GM12878 (cell line): Measurements from ENCODE around the gene ENDOV. TPM values are rescaled to one million over a fixed set of nuclear protein-coding genes. Genes with fewer than 3 reads are reported as not detected.

ENCODE experiments used
- ATAC-seq: fragments of 200-7000 bp; cut with Tn5 transposase; 3 replicates; pipeline ENCODE4 v1.9.1; 2020; ENCODE audit warnings: mild to moderate bottlenecking, moderate library complexity
- BruUV-seq: library from RNA; stranded (reverse); fragments of 400-500 nt; replicated peaks from 2 replicates; lab custom pipeline; 2021; lab: Mats Ljungman, UMichigan
- CTCF ChIA-PET: fragments of 300-600 bp; sonication (Branson Sonifier 250); formaldehyde crosslinking; extraction: SDS; loops from one replicate; lab custom pipeline; 2021; ENCODE audit warnings: inconsistent platforms; lab: Yijun Ruan, JAX
- POLR2A ChIA-PET: fragments of 350-600 bp; formaldehyde crosslinking; extraction: SDS; loops from one replicate; lab custom pipeline; 2021; ENCODE audit warnings: inconsistent platforms; lab: Charles Lee
- RAD21 ChIA-PET: fragments of 300-600 bp; sonication (Branson Sonifier 250); formaldehyde crosslinking; loops from one replicate; lab custom pipeline; 2023; ENCODE audit warnings: antibody characterized with exemption; ENCODE audit not compliant: unreplicated experiment; lab: Charles Lee
- SMC1A ChIA-PET: fragments of 300-600 bp; sonication (Branson Sonifier 250); formaldehyde crosslinking; loops from one replicate; lab custom pipeline; 2023; ENCODE audit not compliant: unreplicated experiment, uncharacterized antibody; lab: Charles Lee
- DNase-seq: peaks from one replicate; pipeline ENCODE4 v3.0.0-alpha.2; 2011; ENCODE audit warnings: low read depth, low spot score
- FAIRE-seq: peaks from 3 replicates; lab custom pipeline; 2011; peaks lifted over from hg19 to GRCh38; lab: Jason Lieb, UNC
- H2AFZ ChIP-seq: 2 replicates; pipeline ENCODE4 v1.6.0; 2011; ENCODE audit warnings: low read depth, low read length, control low read depth; ENCODE audit not compliant: control insufficient read depth
- H3K27ac ChIP-seq: 2 replicates; pipeline ENCODE4 v1.5.1; 2011; ENCODE audit warnings: control low read depth; ENCODE audit not compliant: control insufficient read depth, insufficient read depth
- H3K27me3 ChIP-seq, 2 experiments: replicated peaks in 1 of 2; 2 replicates each; pipeline versions ENCODE4 v1.6.0 to v1.6.1; 2011; ENCODE audit warnings: low read length in 1 of 2; ENCODE audit not compliant: control insufficient read depth in 2 of 2, insufficient read depth in 2 of 2
- H3K36me3 ChIP-seq, 2 experiments: 2 replicates each; pipeline ENCODE4 v1.5.1; 2011; ENCODE audit warnings: low read length in 1 of 2; ENCODE audit not compliant: control insufficient read depth in 2 of 2, insufficient read depth in 2 of 2
- H3K4me1 ChIP-seq: 2 replicates; pipeline ENCODE4 v1.6.1; 2011; ENCODE audit warnings: mild to moderate bottlenecking, low read length, moderate library complexity, mixed read lengths; ENCODE audit not compliant: control insufficient read depth, insufficient read depth
- H3K4me2 ChIP-seq: 2 replicates; pipeline ENCODE4 v1.6.0; 2011; ENCODE audit warnings: control low read depth; ENCODE audit not compliant: control insufficient read depth, insufficient read depth
- H3K4me3 ChIP-seq: fragments of 200-600 bp; sonication (generic); 2 replicates; pipeline ENCODE4 v1.5.1; 2016
- H3K79me2 ChIP-seq: 2 replicates; pipeline ENCODE4 v1.6.0; 2011; ENCODE audit warnings: low read length; ENCODE audit not compliant: control insufficient read depth, insufficient read depth
- H3K9ac ChIP-seq: 2 replicates; pipeline ENCODE4 v1.8.0; 2011; ENCODE audit warnings: low read length, control low read depth, mixed read lengths; ENCODE audit not compliant: control insufficient read depth, insufficient read depth
- H3K9me3 ChIP-seq: replicated peaks from 3 replicates; pipeline ENCODE4 v1.5.1; 2011; ENCODE audit warnings: mild to moderate bottlenecking, low read length; ENCODE audit not compliant: control insufficient read depth, insufficient read depth
- H4K20me1 ChIP-seq: 2 replicates; pipeline ENCODE4 v1.6.0; 2011; ENCODE audit not compliant: control insufficient read depth, insufficient read depth
- ASH2L ChIP-seq: fragments of 300-600, 200-600 bp; sonication (generic); IDR thresholded peaks from 2 replicates; pipeline ENCODE4 v1.6.1; 2017; ENCODE audit warnings: low read depth, mild to moderate bottlenecking, borderline replicate concordance
- CBX5 ChIP-seq: sonication (generic); IDR thresholded peaks from 2 replicates; pipeline ENCODE4 v1.6.1; 2016; ENCODE audit warnings: low read depth, moderate library complexity, mild to moderate bottlenecking, inconsistent platforms
- GATAD2B ChIP-seq: fragments of 450-650 bp; conservative IDR thresholded peaks from 2 replicates; pipeline ENCODE4 v1.6.1; 2017; ENCODE audit warnings: low read depth, mild to moderate bottlenecking, moderate library complexity
- NFIC ChIP-seq: IDR thresholded peaks from 2 replicates; pipeline ENCODE4 v1.6.1; 2012; ENCODE audit warnings: low read depth, mild to moderate bottlenecking, inconsistent platforms, low read length, moderate library complexity
- POLR2AphosphoS2 ChIP-seq: IDR thresholded peaks from 2 replicates; pipeline ENCODE4 v1.6.1; 2011; ENCODE audit warnings: low read depth, mild to moderate bottlenecking, low read length, improper control_type of control experiment, moderate library complexity
- RBBP5 ChIP-seq: fragments of 200-600 bp; sonication (generic); conservative IDR thresholded peaks from 2 replicates; pipeline ENCODE4 v1.6.1; 2016
- STAT1 ChIP-seq: fragments of 450-650 bp; conservative IDR thresholded peaks from 2 replicates; pipeline ENCODE4 v1.6.1; 2014; ENCODE audit warnings: antibody characterized with exemption, mild to moderate bottlenecking
- SUZ12 ChIP-seq: fragments of 200-600 bp; sonication (generic); IDR thresholded peaks from one replicate; pipeline ENCODE4 v1.6.1; 2018; ENCODE audit warnings: antibody characterized with exemption, mild to moderate bottlenecking; ENCODE audit not compliant: unreplicated experiment
- TAF1 ChIP-seq: IDR thresholded peaks from 2 replicates; pipeline ENCODE4 v1.6.1; 2011; ENCODE audit warnings: mild to moderate bottlenecking, low read depth, low read length, borderline replicate concordance
- ZNF207 ChIP-seq: fragments of 450-650 bp; IDR thresholded peaks from 2 replicates; pipeline ENCODE4 v1.6.1; 2014; ENCODE audit warnings: antibody characterized with exemption, mild to moderate bottlenecking, borderline replicate concordance
- ZSCAN29 ChIP-seq: fragments of 450-650 bp; IDR thresholded peaks from 2 replicates; pipeline ENCODE4 v1.6.1; 2017; ENCODE audit warnings: mild to moderate bottlenecking, moderate library complexity
- ZZZ3 ChIP-seq: IDR thresholded peaks from 2 replicates; pipeline ENCODE4 v1.6.1; 2011; ENCODE audit warnings: low read depth; ENCODE audit not compliant: control insufficient read depth, insufficient read length
- WGBS: methylation state at CpG from one replicate; pipeline ENCODE4 v1.1.6; 2016; ENCODE audit warnings: low lambda C conversion rate; ENCODE audit not compliant: insufficient replicate concordance, insufficient coverage; ENCODE audit errors: missing lambda C conversion rate; 5-methylcytosine and 5-hydroxymethylcytosine counted together
- in situ Hi-C: fragments of 300-500 bp; cut with MboI; formaldehyde crosslinking; loops from 9 replicates; pipeline ENCODE4 v1.14.3; 2018; ENCODE audit warnings: mixed read lengths
- intact Hi-C: fragments of 100-400 bp; cut with micrococcal nuclease; formaldehyde crosslinking; loops from one replicate; pipeline ENCODE4 v1.14.2; 2022; ENCODE audit not compliant: unreplicated experiment
- polyA plus RNA-seq, 11 experiments: library from polyadenylated mRNA; depleted of rRNA in 4 of 11; unstranded in 6 of 11; stranded (reverse) in 5 of 11; fragments of >200 nt; fragmentation: Nextera tagmentation in 4 of 11; fragmentation: Illumina TruSeq in 1 of 11; extraction: Ambion mirVana in 4 of 11; extraction: Trizol in 1 of 11; gene quantifications; 1 replicate in 1 of 11; 2 replicates in 10 of 11; pipeline versions ENCODE4 v1.2.1 to v1.2.3, GENCODE V29; 2011 to 2016; ENCODE audit warnings: inconsistent platforms in 2 of 11, missing spikeins in 2 of 11, low read depth in 1 of 11
- total RNA-seq, 4 experiments: library from RNA; depleted of rRNA in 3 of 4; stranded (reverse); fragments of >200 nt in 3 of 4; fragmentation: Illumina TruSeq in 1 of 4; extraction: Trizol in 1 of 4; gene quantifications; 2 replicates each; pipeline versions ENCODE4 v1.2.1 to v1.2.3, GENCODE V29; 2013 to 2021
- TF ChIP-seq, protein P1 (sequence below): IDR thresholded peaks from 2 replicates; pipeline ENCODE4 v1.6.1; 2011; ENCODE audit warnings: low read depth, low read length, improper control_type of control experiment, borderline replicate concordance
- TF ChIP-seq, protein P2 (sequence below): IDR thresholded peaks from 2 replicates; pipeline ENCODE4 v1.6.1; 2011; ENCODE audit warnings: mild to moderate bottlenecking, low read depth, low read length, moderate library complexity; ENCODE audit not compliant: insufficient replicate concordance
- TF ChIP-seq, protein P3 (sequence below): IDR thresholded peaks from 2 replicates; pipeline ENCODE4 v1.6.1; 2012; ENCODE audit warnings: low read length, inconsistent platforms
- TF ChIP-seq, protein P4 (sequence below): IDR thresholded peaks from 2 replicates; pipeline ENCODE4 v1.6.1; 2012; ENCODE audit warnings: low read depth, low read length, improper control_type of control experiment

ENDOV gene
- total and polyA plus RNA-seq, 10 of the 15 experiments (the other 5 are each of a cell fraction or from before 2014, with no cell fraction given): 0.63 to 11.9 (median 8.1) TPM

DNA sequence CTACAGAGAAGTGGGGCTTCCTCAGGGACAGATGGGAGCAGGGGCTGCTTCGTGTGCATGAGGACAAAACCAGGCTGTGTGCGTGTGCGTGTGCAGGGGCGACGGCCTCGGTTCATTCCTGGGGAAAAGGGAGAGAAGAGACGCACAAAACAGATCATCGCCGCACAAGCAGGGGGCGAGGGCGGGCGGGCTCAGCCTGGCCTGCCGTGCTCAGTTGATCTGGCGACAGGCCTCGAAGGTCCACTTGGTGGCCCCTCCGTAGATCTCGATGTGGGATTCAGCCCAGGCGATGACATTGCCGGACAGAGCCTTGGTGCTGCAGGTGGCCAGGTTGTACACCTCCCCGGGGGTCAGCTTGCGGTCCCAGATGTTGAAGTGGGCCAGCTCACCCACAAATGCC lies 55.6 kb downstream of the ENDOV start:
- H4K20me1 ChIP-seq: no peaks in the 10 kb centered on the region
- no peak overlapping the region for H3K27ac ChIP-seq
- no peak overlapping the region for H2AFZ ChIP-seq
- intact Hi-C loops (no loop called here), in situ Hi-C loops (no loop called here)
- no peaks in the 10 kb centered on the region for H3K36me3 ChIP-seq
- H3K79me2 ChIP-seq: no peaks in the 10 kb centered on the region
- no peak overlapping the region for H3K9ac ChIP-seq
- no peaks in the 10 kb centered on the region for H3K9me3 ChIP-seq
- no TSS peak for BruUV-seq
- ATAC-seq (no peak), FAIRE-seq (no peak), DNase-seq (no peak)
- ChIA-PET CTCF (no interaction called here), RAD21 (no interaction called here), POLR2A (no interaction called here), SMC1A (no interaction called here)
- H3K27me3 ChIP-seq: peaks cover 15 to 19% of the 10 kb centered on the region in 2 experiments; a peak in 3 of 4 replicates
- no peak overlapping the region for H3K4me2 ChIP-seq
- H3K4me1 ChIP-seq: no peaks in the 10 kb centered on the region
- WGBS: 59% methylated on average over 20 of the region's 21 CpGs
- no peak overlapping the region for H3K4me3 ChIP-seq
- TF ChIP-seq SUZ12 (no peak), NFIC (no peak), ZNF207 (no peak), ASH2L (no peak), POLR2AphosphoS2 (no peak), ZZZ3 (no peak), STAT1 (no peak), GATAD2B (no peak), ZSCAN29 (no peak), CBX5 (no peak), TAF1 (no peak), RBBP5 (no peak)
- TF ChIP-seq, protein P1, sequence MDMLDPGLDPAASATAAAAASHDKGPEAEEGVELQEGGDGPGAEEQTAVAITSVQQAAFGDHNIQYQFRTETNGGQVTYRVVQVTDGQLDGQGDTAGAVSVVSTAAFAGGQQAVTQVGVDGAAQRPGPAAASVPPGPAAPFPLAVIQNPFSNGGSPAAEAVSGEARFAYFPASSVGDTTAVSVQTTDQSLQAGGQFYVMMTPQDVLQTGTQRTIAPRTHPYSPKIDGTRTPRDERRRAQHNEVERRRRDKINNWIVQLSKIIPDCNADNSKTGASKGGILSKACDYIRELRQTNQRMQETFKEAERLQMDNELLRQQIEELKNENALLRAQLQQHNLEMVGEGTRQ: no peak
- TF ChIP-seq, protein P2, sequence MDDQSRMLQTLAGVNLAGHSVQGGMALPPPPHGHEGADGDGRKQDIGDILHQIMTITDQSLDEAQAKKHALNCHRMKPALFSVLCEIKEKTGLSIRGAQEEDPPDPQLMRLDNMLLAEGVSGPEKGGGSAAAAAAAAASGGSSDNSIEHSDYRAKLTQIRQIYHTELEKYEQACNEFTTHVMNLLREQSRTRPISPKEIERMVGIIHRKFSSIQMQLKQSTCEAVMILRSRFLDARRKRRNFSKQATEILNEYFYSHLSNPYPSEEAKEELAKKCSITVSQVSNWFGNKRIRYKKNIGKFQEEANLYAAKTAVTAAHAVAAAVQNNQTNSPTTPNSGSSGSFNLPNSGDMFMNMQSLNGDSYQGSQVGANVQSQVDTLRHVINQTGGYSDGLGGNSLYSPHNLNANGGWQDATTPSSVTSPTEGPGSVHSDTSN: no peak
- TF ChIP-seq, protein P3, sequence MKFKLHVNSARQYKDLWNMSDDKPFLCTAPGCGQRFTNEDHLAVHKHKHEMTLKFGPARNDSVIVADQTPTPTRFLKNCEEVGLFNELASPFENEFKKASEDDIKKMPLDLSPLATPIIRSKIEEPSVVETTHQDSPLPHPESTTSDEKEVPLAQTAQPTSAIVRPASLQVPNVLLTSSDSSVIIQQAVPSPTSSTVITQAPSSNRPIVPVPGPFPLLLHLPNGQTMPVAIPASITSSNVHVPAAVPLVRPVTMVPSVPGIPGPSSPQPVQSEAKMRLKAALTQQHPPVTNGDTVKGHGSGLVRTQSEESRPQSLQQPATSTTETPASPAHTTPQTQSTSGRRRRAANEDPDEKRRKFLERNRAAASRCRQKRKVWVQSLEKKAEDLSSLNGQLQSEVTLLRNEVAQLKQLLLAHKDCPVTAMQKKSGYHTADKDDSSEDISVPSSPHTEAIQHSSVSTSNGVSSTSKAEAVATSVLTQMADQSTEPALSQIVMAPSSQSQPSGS: no peak
- TF ChIP-seq, protein P4, sequence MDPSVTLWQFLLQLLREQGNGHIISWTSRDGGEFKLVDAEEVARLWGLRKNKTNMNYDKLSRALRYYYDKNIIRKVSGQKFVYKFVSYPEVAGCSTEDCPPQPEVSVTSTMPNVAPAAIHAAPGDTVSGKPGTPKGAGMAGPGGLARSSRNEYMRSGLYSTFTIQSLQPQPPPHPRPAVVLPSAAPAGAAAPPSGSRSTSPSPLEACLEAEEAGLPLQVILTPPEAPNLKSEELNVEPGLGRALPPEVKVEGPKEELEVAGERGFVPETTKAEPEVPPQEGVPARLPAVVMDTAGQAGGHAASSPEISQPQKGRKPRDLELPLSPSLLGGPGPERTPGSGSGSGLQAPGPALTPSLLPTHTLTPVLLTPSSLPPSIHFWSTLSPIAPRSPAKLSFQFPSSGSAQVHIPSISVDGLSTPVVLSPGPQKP: no peak
